Panc1 (cell line): ENCODE results near the gene NDUFS8. TPM values are rescaled to one million over a fixed set of nuclear protein-coding genes. Genes with fewer than 3 reads are reported as not detected.

Experiments used
- ATAC-seq: fragments of 200-7000 bp; cut with Tn5 transposase; 2 replicates; pipeline ENCODE4 v1.9.1; 2020; ENCODE audit warnings: mild to moderate bottlenecking, moderate library complexity
- BruUV-seq: library from RNA; stranded (reverse); fragments of 400-500 nt; replicated peaks from 2 replicates; lab custom pipeline; 2021; lab: Mats Ljungman, UMichigan
- CTCF ChIA-PET: fragments of 300-600 bp; sonication (Branson Sonifier 250); formaldehyde crosslinking; loops from one replicate; lab custom pipeline; 2022; ENCODE audit warnings: antibody characterized with exemption; lab: Charles Lee
- POLR2A ChIA-PET: fragments of 300-600 bp; sonication (Branson Sonifier 250); formaldehyde crosslinking; loops from one replicate; lab custom pipeline; 2022; ENCODE audit warnings: antibody characterized with exemption; lab: Charles Lee
- DNase-seq: peaks from one replicate; pipeline ENCODE4 v3.0.0-alpha.2; 2010; ENCODE audit warnings: low read depth, low spot score
- H3K27ac ChIP-seq: 2 replicates; pipeline ENCODE4 v1.5.1; 2011; ENCODE audit warnings: mild to moderate bottlenecking, low read length, inconsistent platforms
- H3K27me3 ChIP-seq: fragments of 200-500 bp; sonication (Bioruptor generic); 2 replicates; pipeline ENCODE4 v1.6.0; 2014; ENCODE audit warnings: low read length, inconsistent platforms; ENCODE audit not compliant: control insufficient read depth, insufficient read depth
- H3K36me3 ChIP-seq: fragments of 200-500 bp; sonication (Bioruptor generic); 2 replicates; pipeline ENCODE4 v1.5.1; 2014; ENCODE audit warnings: inconsistent platforms, mild to moderate bottlenecking, low read length, moderate library complexity; ENCODE audit not compliant: control insufficient read depth, insufficient read depth
- H3K4me1 ChIP-seq: 2 replicates; pipeline ENCODE4 v1.5.1; 2011; ENCODE audit warnings: inconsistent platforms, mild to moderate bottlenecking, low read length, moderate library complexity; ENCODE audit not compliant: control insufficient read depth, insufficient read depth
- H3K4me3 ChIP-seq, 2 experiments: 2 replicates each; pipeline ENCODE4 v1.5.1; 2011 to 2012; ENCODE audit warnings: low read depth in 2 of 2, low read length in 2 of 2, mild to moderate bottlenecking in 2 of 2, inconsistent platforms in 1 of 2, moderate library complexity in 1 of 2
- H3K9me3 ChIP-seq: fragments of 200-500 bp; sonication (Bioruptor generic); 2 replicates; pipeline ENCODE4 v1.5.1; 2014; ENCODE audit warnings: low read depth, mild to moderate bottlenecking, inconsistent platforms, low read length, moderate library complexity; ENCODE audit not compliant: control insufficient read depth, insufficient read depth
- CTCF ChIP-seq: fragments of 450-650 bp; IDR thresholded peaks from 2 replicates; pipeline ENCODE4 v1.5.1; 2017; ENCODE audit warnings: mild to moderate bottlenecking
- POLR2AphosphoS5 ChIP-seq: IDR thresholded peaks from 2 replicates; pipeline ENCODE4 v1.6.1; 2012; ENCODE audit warnings: mild to moderate bottlenecking, low read depth, low read length, moderate library complexity
- SIN3A ChIP-seq: IDR thresholded peaks from 2 replicates; pipeline ENCODE4 v1.6.1; 2012; ENCODE audit warnings: low read depth, mild to moderate bottlenecking, low read length, moderate library complexity, borderline replicate concordance; ENCODE audit not compliant: insufficient read depth
- TCF7L2 ChIP-seq: IDR thresholded peaks from 2 replicates; pipeline ENCODE4 v1.6.1; 2011; ENCODE audit warnings: mild to moderate bottlenecking, low read depth, low read length, inconsistent platforms
- in situ Hi-C: cut with HindIII; loops from 2 replicates; pipeline ENCODE4 v1.10.0; 2016; ENCODE audit warnings: low sequenced_read_pairs, low pct_unique_long_range_greater_than_20kb
- intact Hi-C: fragments of 100-400 bp; cut with micrococcal nuclease; formaldehyde crosslinking; loops from one replicate; pipeline ENCODE4 v1.10.0; 2022; ENCODE audit not compliant: unreplicated experiment
- total RNA-seq: library from RNA; stranded (reverse); gene quantifications from one replicate; pipeline ENCODE4 v1.2.1, GENCODE V29; 2021; ENCODE audit not compliant: unreplicated experiment
- TF ChIP-seq, protein P1 (sequence below), 2 experiments: IDR thresholded peaks; 2 replicates each; pipeline ENCODE4 v1.6.1; 2011 to 2012; ENCODE audit warnings: low read depth in 2 of 2, control low read depth in 1 of 2, low read length in 1 of 2, mild to moderate bottlenecking in 1 of 2, moderate library complexity in 1 of 2; ENCODE audit not compliant: insufficient read depth in 1 of 2

NDUFS8 gene
- total RNA-seq, 1 experiment from 2014 or later: 289 TPM

DNA sequence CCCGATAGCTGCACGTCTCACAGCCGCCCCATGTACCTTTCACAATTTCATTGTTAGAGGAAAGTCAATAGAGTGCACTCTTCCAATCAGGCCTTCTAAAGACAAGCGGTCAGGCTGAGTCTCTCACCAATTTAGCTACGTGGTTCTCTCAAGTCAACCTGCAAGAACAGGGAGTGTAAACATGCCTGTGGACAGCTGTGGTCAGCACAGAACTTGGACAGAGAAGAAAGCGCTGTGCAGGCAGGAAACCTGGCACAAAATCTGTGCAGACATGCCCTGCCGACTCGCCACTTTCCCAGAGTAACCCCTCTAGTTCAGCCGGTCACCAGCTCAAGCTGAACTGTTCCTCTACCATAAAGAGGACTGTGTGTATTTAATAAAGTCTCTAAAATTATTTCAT lies 51.2 kb downstream of the NDUFS8 start:
- H3K27ac ChIP-seq: no peak overlapping the region
- ChIA-PET CTCF (no interaction called here), POLR2A (no interaction called here)
- peaks cover 8% of the 10 kb centered on the region for H3K36me3 ChIP-seq
- H3K9me3 ChIP-seq: no peaks in the 10 kb centered on the region
- ATAC-seq: no peak
- in situ Hi-C loops: no loop called here
- H3K4me1 ChIP-seq: no peaks in the 10 kb centered on the region
- intact Hi-C loops: no loop called here
- no peak overlapping the region for H3K4me3 ChIP-seq
- no peaks in the 10 kb centered on the region for H3K27me3 ChIP-seq
- no peak for DNase-seq
- TF ChIP-seq TCF7L2 (no peak), SIN3A (no peak), CTCF (no peak), POLR2AphosphoS5 (no peak)
- TF ChIP-seq, protein P1, sequence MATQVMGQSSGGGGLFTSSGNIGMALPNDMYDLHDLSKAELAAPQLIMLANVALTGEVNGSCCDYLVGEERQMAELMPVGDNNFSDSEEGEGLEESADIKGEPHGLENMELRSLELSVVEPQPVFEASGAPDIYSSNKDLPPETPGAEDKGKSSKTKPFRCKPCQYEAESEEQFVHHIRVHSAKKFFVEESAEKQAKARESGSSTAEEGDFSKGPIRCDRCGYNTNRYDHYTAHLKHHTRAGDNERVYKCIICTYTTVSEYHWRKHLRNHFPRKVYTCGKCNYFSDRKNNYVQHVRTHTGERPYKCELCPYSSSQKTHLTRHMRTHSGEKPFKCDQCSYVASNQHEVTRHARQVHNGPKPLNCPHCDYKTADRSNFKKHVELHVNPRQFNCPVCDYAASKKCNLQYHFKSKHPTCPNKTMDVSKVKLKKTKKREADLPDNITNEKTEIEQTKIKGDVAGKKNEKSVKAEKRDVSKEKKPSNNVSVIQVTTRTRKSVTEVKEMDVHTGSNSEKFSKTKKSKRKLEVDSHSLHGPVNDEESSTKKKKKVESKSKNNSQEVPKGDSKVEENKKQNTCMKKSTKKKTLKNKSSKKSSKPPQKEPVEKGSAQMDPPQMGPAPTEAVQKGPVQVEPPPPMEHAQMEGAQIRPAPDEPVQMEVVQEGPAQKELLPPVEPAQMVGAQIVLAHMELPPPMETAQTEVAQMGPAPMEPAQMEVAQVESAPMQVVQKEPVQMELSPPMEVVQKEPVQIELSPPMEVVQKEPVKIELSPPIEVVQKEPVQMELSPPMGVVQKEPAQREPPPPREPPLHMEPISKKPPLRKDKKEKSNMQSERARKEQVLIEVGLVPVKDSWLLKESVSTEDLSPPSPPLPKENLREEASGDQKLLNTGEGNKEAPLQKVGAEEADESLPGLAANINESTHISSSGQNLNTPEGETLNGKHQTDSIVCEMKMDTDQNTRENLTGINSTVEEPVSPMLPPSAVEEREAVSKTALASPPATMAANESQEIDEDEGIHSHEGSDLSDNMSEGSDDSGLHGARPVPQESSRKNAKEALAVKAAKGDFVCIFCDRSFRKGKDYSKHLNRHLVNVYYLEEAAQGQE (IDR thresholded peaks at IDR 0.05; ENCODE audit: insufficient read depth in 1 of 2, low read depth in 2 of 2, low read length in 1 of 2): no peak
- BruUV-seq: no TSS peak

DNA sequence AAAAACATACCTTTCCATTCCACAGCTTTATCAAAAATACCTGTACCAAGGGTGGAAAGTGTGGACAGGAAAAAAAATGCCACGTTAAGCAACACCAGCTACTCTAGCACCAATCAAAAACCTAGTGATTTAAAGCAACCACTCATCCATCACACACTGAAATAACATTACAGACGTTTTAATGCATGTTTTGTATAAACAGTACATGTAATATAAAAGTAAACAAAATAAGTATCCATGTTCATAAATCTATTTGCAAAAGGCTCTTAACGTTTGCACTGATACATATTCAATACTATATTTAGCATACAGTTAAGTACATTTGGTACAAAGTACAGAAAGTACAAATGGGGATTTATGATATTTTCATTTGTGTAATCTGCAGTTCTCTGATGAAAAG lies 52.0 kb downstream of the NDUFS8 start:
- DNase-seq (no peak), ATAC-seq (no peak)
- CTCF ChIA-PET: no interaction called here
- intact Hi-C loops (no loop called here), in situ Hi-C loops (no loop called here)
- no peaks in the 10 kb centered on the region for H3K9me3 ChIP-seq
- BruUV-seq: no TSS peak
- H3K36me3 ChIP-seq: peaks cover 8% of the 10 kb centered on the region
- H3K4me1 ChIP-seq: no peaks in the 10 kb centered on the region
- POLR2A ChIA-PET: no interaction called here
- TF ChIP-seq SIN3A (no peak), CTCF (no peak), TCF7L2 (no peak), POLR2AphosphoS5 (no peak)
- TF ChIP-seq, protein P1 (IDR thresholded peaks at IDR 0.05; ENCODE audit: insufficient read depth in 1 of 2, low read depth in 2 of 2, low read length in 1 of 2): no peak
- H3K27ac ChIP-seq: no peak overlapping the region
- H3K4me3 ChIP-seq: no peak overlapping the region
- no peaks in the 10 kb centered on the region for H3K27me3 ChIP-seq
